Endothelial cell of umbilical vein (primary cell): Measurements from ENCODE around the gene LIMA1. TPM values are rescaled to one million over a fixed set of nuclear protein-coding genes. Genes with fewer than 3 reads are reported as not detected.

Source experiments
- BruUV-seq: library from RNA; stranded (reverse); fragments of 400-500 nt; replicated peaks from 2 replicates; lab custom pipeline; 2021; lab: Mats Ljungman, UMichigan
- CTCF ChIA-PET: fragments of 300-600, 350-600 bp; sonication (Branson Sonifier 250); formaldehyde crosslinking; loops from one replicate; lab custom pipeline; 2021; ENCODE audit warnings: antibody characterized with exemption, inconsistent platforms; lab: Charles Lee
- POLR2A ChIA-PET: fragments of 300-600, 350-600 bp; sonication (Branson Sonifier 250); formaldehyde crosslinking; loops from one replicate; lab custom pipeline; 2021; ENCODE audit warnings: antibody characterized with exemption, inconsistent platforms; lab: Charles Lee
- DNase-seq: peaks from one replicate; pipeline ENCODE4 v3.0.0-alpha.2; 2011; ENCODE audit warnings: low read depth, low spot score
- FAIRE-seq: peaks from 2 replicates; lab custom pipeline; 2011; peaks lifted over from hg19 to GRCh38; lab: Jason Lieb, UNC
- H2AFZ ChIP-seq: 2 replicates; pipeline ENCODE4 v1.6.0; 2012; ENCODE audit warnings: low read depth, low read length, control low read depth, inconsistent platforms
- H3K27ac ChIP-seq: 2 replicates; pipeline ENCODE4 v1.5.1; 2011; ENCODE audit warnings: low read depth, mild to moderate bottlenecking, control low read depth, low read length, moderate library complexity; ENCODE audit not compliant: insufficient read depth
- H3K27me3 ChIP-seq, 2 experiments: 2 replicates each; pipeline versions ENCODE4 v1.6.0 to v1.6.1; 2011; ENCODE audit warnings: low read length in 2 of 2, mixed read lengths in 1 of 2; ENCODE audit not compliant: control insufficient read depth in 2 of 2, insufficient read depth in 2 of 2
- H3K36me3 ChIP-seq, 2 experiments: 2 replicates in 1 of 2; 3 replicates in 1 of 2; pipeline ENCODE4 v1.5.1; 2011; ENCODE audit warnings: low read length in 2 of 2, mild to moderate bottlenecking in 1 of 2, moderate library complexity in 1 of 2; ENCODE audit not compliant: control insufficient read depth in 2 of 2, insufficient read depth in 2 of 2; ENCODE audit errors: extremely low read depth in 1 of 2
- H3K4me1 ChIP-seq: 3 replicates; pipeline ENCODE4 v1.5.1; 2011; ENCODE audit warnings: mild to moderate bottlenecking, low read length; ENCODE audit not compliant: control insufficient read depth, insufficient read depth; ENCODE audit errors: extremely low read depth
- H3K4me2 ChIP-seq: 2 replicates; pipeline ENCODE4 v1.6.1; 2011; ENCODE audit warnings: low read length, control low read depth, mixed read lengths; ENCODE audit not compliant: insufficient read depth
- H3K4me3 ChIP-seq, 3 experiments: fragments of 200-600 bp in 1 of 3; sonication (generic), shearing (Covaris generic) in 1 of 3; replicated peaks in 1 of 3; 2 replicates each; pipeline ENCODE4 v1.5.1; 2011 to 2016; ENCODE audit warnings: control low read depth in 3 of 3, low read length in 3 of 3, mild to moderate bottlenecking in 2 of 3, inconsistent platforms in 1 of 3, low read depth in 1 of 3, moderate library complexity in 1 of 3; ENCODE audit not compliant: insufficient read depth in 1 of 3
- H3K79me2 ChIP-seq: 2 replicates; pipeline ENCODE4 v1.6.0; 2012; ENCODE audit warnings: low read length, inconsistent platforms; ENCODE audit not compliant: control insufficient read depth, insufficient read depth
- H3K9ac ChIP-seq: replicated peaks from 2 replicates; pipeline ENCODE3; 2011; ENCODE audit warnings: low read length, control low read depth; ENCODE audit not compliant: insufficient read depth; ENCODE audit errors: extremely low read depth
- H3K9me1 ChIP-seq: replicated peaks from 3 replicates; pipeline ENCODE4 v1.6.0; 2011; ENCODE audit warnings: mild to moderate bottlenecking, low read length; ENCODE audit not compliant: control insufficient read depth, insufficient read depth; ENCODE audit errors: extremely low read depth
- H3K9me3 ChIP-seq: replicated peaks from 2 replicates; pipeline ENCODE4 v1.5.1; 2012; ENCODE audit warnings: low read length, inconsistent platforms; ENCODE audit not compliant: control insufficient read depth, insufficient read depth
- H4K20me1 ChIP-seq: replicated peaks from 2 replicates; pipeline ENCODE3; 2011; ENCODE audit warnings: mild to moderate bottlenecking, low read length; ENCODE audit not compliant: control insufficient read depth, insufficient read depth; ENCODE audit errors: extremely low read depth
- EZH2 ChIP-seq: IDR thresholded peaks from 2 replicates; pipeline ENCODE4 v1.6.1; 2012; ENCODE audit warnings: borderline replicate concordance, low read depth, mild to moderate bottlenecking, moderate library complexity, low read length, inconsistent platforms; ENCODE audit not compliant: severe bottlenecking
- FOS ChIP-seq: IDR thresholded peaks from 2 replicates; pipeline ENCODE4 v1.6.1; 2011; ENCODE audit warnings: mild to moderate bottlenecking, low read length, moderate library complexity, borderline replicate concordance; ENCODE audit not compliant: insufficient read depth
- GATA2 ChIP-seq: IDR thresholded peaks from 2 replicates; pipeline ENCODE4 v1.7.0; 2011; ENCODE audit warnings: low read depth, mild to moderate bottlenecking, moderate library complexity, mixed read lengths, low read length; ENCODE audit not compliant: insufficient read length, insufficient read depth
- JUN ChIP-seq: IDR thresholded peaks from 2 replicates; pipeline ENCODE4 v1.6.1; 2011; ENCODE audit warnings: borderline replicate concordance, low read depth; ENCODE audit not compliant: insufficient read length, insufficient read depth
- MYC ChIP-seq: IDR thresholded peaks from one replicate; pipeline ENCODE4 v1.6.1; 2011; ENCODE audit warnings: mild to moderate bottlenecking, low read depth, low read length
- POLR2A ChIP-seq: IDR thresholded peaks from 2 replicates; pipeline ENCODE4 v1.6.1; 2012; ENCODE audit warnings: low read depth, mild to moderate bottlenecking, control low read depth, low read length
- POLR2AphosphoS5 ChIP-seq: IDR thresholded peaks from 2 replicates; pipeline ENCODE4 v1.6.1; 2012; ENCODE audit warnings: low read depth, mild to moderate bottlenecking, control low read depth, low read length, moderate library complexity; ENCODE audit not compliant: insufficient read depth
- dilution Hi-C: fragments of 300-500 bp; cut with MboI; formaldehyde crosslinking; loops from one replicate; pipeline ENCODE4 v1.15.0; 2019; ENCODE audit warnings: low sequenced_read_pairs; ENCODE audit not compliant: extremely low pct_ligation_motif_present
- intact Hi-C: fragments of 100-400 bp; cut with micrococcal nuclease; formaldehyde crosslinking; loops from one replicate; pipeline ENCODE4 v1.10.0; 2022
- polyA plus RNA-seq, 4 experiments: library from polyadenylated mRNA; depleted of rRNA in 3 of 4; stranded (reverse) in 3 of 4; unstranded in 1 of 4; fragments of >200 nt; gene quantifications; 2 replicates each; pipeline versions ENCODE4 v1.2.1 to v1.2.3, GENCODE V29; 2011 to 2012; ENCODE audit warnings: missing spikeins in 1 of 4
- total RNA-seq: library from RNA; stranded (reverse); gene quantifications from 2 replicates; pipeline ENCODE4 v1.2.3, GENCODE V29; 2021
- TF ChIP-seq, protein P1 (sequence below): IDR thresholded peaks from 2 replicates; pipeline ENCODE4 v1.6.1; 2011; ENCODE audit not compliant: insufficient read depth, insufficient read length
- TF ChIP-seq, protein P2 (sequence below), 2 donors: IDR thresholded peaks; 1 replicate in 1 of 2; 2 replicates in 1 of 2; pipeline ENCODE4 v1.5.1; 2011; ENCODE audit warnings: low read length in 2 of 2, mild to moderate bottlenecking in 2 of 2, moderate library complexity in 2 of 2, control low read depth in 1 of 2, inconsistent platforms in 1 of 2, low read depth in 1 of 2; ENCODE audit not compliant: insufficient read depth in 1 of 2; ENCODE audit errors: extremely low read depth in 1 of 2

LIMA1 gene
- total and polyA plus RNA-seq, 2 donors (not counting 3 experiments of a cell fraction or from before 2014, with no cell fraction given), result 35.0 to 87.3 TPM

DNA sequence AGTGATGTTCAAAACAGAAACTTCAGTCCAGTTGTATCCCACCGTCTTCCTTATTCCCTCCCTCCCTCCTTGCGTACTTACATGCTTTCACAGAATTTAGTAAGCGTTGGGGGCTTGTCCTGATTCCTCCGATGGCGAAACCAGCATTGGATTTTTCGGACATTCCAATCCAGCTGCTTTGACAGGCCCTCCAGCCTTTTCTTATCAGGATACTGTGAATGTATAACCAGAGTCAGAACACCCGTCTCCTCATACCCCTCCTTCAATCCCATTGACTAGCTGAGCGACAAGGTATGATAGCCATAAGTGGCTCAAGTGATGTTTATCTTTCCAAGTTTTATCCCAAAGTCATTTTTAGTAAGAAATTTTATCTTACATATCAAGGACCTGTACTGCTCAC, 140.3 kb downstream of the LIMA1 start:
- BruUV-seq, result no TSS peak
- dilution Hi-C loops, result no loop called here
- Histone ChIP-seq H3K36me3 (peaks cover 0 to 8% of the 10 kb centered on the region in 2 experiments), H3K27ac (no peak overlapping the region), H3K4me3 (no peak overlapping the region), H3K4me1 (no peaks in the 10 kb centered on the region), H2AFZ (no peak overlapping the region), H3K9ac (no peak overlapping the region), H3K9me3 (no peaks in the 10 kb centered on the region), H3K79me2 (no peaks in the 10 kb centered on the region), H3K9me1 (no peaks in the 10 kb centered on the region), H3K4me2 (no peak overlapping the region), H4K20me1 (no peaks in the 10 kb centered on the region), H3K27me3 (no peaks in the 10 kb centered on the region)
- DNase-seq (no peak), FAIRE-seq (no peak)
- ChIA-PET CTCF (interaction anchor here (0.7 kb wide), 1 partner anchor 30 kb away, joined by 4 read pairs; no protein-coding TSS in a partner anchor), POLR2A (interaction anchor here (0.7 kb wide), 2 partner anchors 24 to 85 kb away, joined by 3 to 7 read pairs; partner anchors contain the start of gene CERS5)
- TF ChIP-seq JUN (no peak), FOS (no peak), EZH2 (no peak), POLR2A (no peak), MYC (no peak), POLR2AphosphoS5 (no peak), GATA2 (no peak)
- TF ChIP-seq, protein P1, sequence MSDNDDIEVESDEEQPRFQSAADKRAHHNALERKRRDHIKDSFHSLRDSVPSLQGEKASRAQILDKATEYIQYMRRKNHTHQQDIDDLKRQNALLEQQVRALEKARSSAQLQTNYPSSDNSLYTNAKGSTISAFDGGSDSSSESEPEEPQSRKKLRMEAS, result no peak
- TF ChIP-seq, protein P2, sequence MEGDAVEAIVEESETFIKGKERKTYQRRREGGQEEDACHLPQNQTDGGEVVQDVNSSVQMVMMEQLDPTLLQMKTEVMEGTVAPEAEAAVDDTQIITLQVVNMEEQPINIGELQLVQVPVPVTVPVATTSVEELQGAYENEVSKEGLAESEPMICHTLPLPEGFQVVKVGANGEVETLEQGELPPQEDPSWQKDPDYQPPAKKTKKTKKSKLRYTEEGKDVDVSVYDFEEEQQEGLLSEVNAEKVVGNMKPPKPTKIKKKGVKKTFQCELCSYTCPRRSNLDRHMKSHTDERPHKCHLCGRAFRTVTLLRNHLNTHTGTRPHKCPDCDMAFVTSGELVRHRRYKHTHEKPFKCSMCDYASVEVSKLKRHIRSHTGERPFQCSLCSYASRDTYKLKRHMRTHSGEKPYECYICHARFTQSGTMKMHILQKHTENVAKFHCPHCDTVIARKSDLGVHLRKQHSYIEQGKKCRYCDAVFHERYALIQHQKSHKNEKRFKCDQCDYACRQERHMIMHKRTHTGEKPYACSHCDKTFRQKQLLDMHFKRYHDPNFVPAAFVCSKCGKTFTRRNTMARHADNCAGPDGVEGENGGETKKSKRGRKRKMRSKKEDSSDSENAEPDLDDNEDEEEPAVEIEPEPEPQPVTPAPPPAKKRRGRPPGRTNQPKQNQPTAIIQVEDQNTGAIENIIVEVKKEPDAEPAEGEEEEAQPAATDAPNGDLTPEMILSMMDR (IDR thresholded peaks at IDR 0.05; ENCODE audit: extremely low read depth in 1 of 2, insufficient read depth in 1 of 2, low read depth in 1 of 2, low read length in 2 of 2), result no peak
- intact Hi-C loops, result no loop called here
